Panc1 (cell line): ENCODE results near the gene AFG1L. TPM values are rescaled to one million over a fixed set of nuclear protein-coding genes. Genes with fewer than 3 reads are reported as not detected.

Source experiments
- ATAC-seq: fragments of 200-7000 bp; cut with Tn5 transposase; 2 replicates; pipeline ENCODE4 v1.9.1; 2020; ENCODE audit warnings: mild to moderate bottlenecking, moderate library complexity
- BruUV-seq: library from RNA; stranded (reverse); fragments of 400-500 nt; replicated peaks from 2 replicates; lab custom pipeline; 2021; lab: Mats Ljungman, UMichigan
- CTCF ChIA-PET: fragments of 300-600 bp; sonication (Branson Sonifier 250); formaldehyde crosslinking; loops from one replicate; lab custom pipeline; 2022; ENCODE audit warnings: antibody characterized with exemption; lab: Charles Lee
- POLR2A ChIA-PET: fragments of 300-600 bp; sonication (Branson Sonifier 250); formaldehyde crosslinking; loops from one replicate; lab custom pipeline; 2022; ENCODE audit warnings: antibody characterized with exemption; lab: Charles Lee
- DNase-seq: peaks from one replicate; pipeline ENCODE4 v3.0.0-alpha.2; 2010; ENCODE audit warnings: low read depth, low spot score
- H3K27ac ChIP-seq: 2 replicates; pipeline ENCODE4 v1.5.1; 2011; ENCODE audit warnings: mild to moderate bottlenecking, low read length, inconsistent platforms
- H3K27me3 ChIP-seq: fragments of 200-500 bp; sonication (Bioruptor generic); 2 replicates; pipeline ENCODE4 v1.6.0; 2014; ENCODE audit warnings: low read length, inconsistent platforms; ENCODE audit not compliant: control insufficient read depth, insufficient read depth
- H3K36me3 ChIP-seq: fragments of 200-500 bp; sonication (Bioruptor generic); 2 replicates; pipeline ENCODE4 v1.5.1; 2014; ENCODE audit warnings: inconsistent platforms, mild to moderate bottlenecking, low read length, moderate library complexity; ENCODE audit not compliant: control insufficient read depth, insufficient read depth
- H3K4me1 ChIP-seq: 2 replicates; pipeline ENCODE4 v1.5.1; 2011; ENCODE audit warnings: inconsistent platforms, mild to moderate bottlenecking, low read length, moderate library complexity; ENCODE audit not compliant: control insufficient read depth, insufficient read depth
- H3K4me3 ChIP-seq, 2 experiments: 2 replicates each; pipeline ENCODE4 v1.5.1; 2011 to 2012; ENCODE audit warnings: low read depth in 2 of 2, low read length in 2 of 2, mild to moderate bottlenecking in 2 of 2, inconsistent platforms in 1 of 2, moderate library complexity in 1 of 2
- H3K9me3 ChIP-seq: fragments of 200-500 bp; sonication (Bioruptor generic); 2 replicates; pipeline ENCODE4 v1.5.1; 2014; ENCODE audit warnings: low read depth, mild to moderate bottlenecking, inconsistent platforms, low read length, moderate library complexity; ENCODE audit not compliant: control insufficient read depth, insufficient read depth
- POLR2AphosphoS5 ChIP-seq: IDR thresholded peaks from 2 replicates; pipeline ENCODE4 v1.6.1; 2012; ENCODE audit warnings: mild to moderate bottlenecking, low read depth, low read length, moderate library complexity
- SIN3A ChIP-seq: IDR thresholded peaks from 2 replicates; pipeline ENCODE4 v1.6.1; 2012; ENCODE audit warnings: low read depth, mild to moderate bottlenecking, low read length, moderate library complexity, borderline replicate concordance; ENCODE audit not compliant: insufficient read depth
- TCF7L2 ChIP-seq: IDR thresholded peaks from 2 replicates; pipeline ENCODE4 v1.6.1; 2011; ENCODE audit warnings: mild to moderate bottlenecking, low read depth, low read length, inconsistent platforms
- in situ Hi-C: cut with HindIII; loops from 2 replicates; pipeline ENCODE4 v1.10.0; 2016; ENCODE audit warnings: low sequenced_read_pairs, low pct_unique_long_range_greater_than_20kb
- intact Hi-C: fragments of 100-400 bp; cut with micrococcal nuclease; formaldehyde crosslinking; loops from one replicate; pipeline ENCODE4 v1.10.0; 2022; ENCODE audit not compliant: unreplicated experiment
- total RNA-seq: library from RNA; stranded (reverse); gene quantifications from one replicate; pipeline ENCODE4 v1.2.1, GENCODE V29; 2021; ENCODE audit not compliant: unreplicated experiment
- TF ChIP-seq, protein P1 (sequence below), 2 experiments: IDR thresholded peaks; 2 replicates each; pipeline ENCODE4 v1.6.1; 2011 to 2012; ENCODE audit warnings: low read depth in 2 of 2, control low read depth in 1 of 2, low read length in 1 of 2, mild to moderate bottlenecking in 1 of 2, moderate library complexity in 1 of 2; ENCODE audit not compliant: insufficient read depth in 1 of 2
- TF ChIP-seq, protein P2 (sequence below): fragments of 450-650 bp; IDR thresholded peaks from 2 replicates; pipeline ENCODE4 v1.5.1; 2017; ENCODE audit warnings: mild to moderate bottlenecking

Gene AFG1L
- total RNA-seq, 1 experiment from 2014 or later = 12.4 TPM

GRCh38 chr6:108254433-108255410 lies 40.1 kb upstream of the AFG1L start:
- ChIA-PET CTCF (no interaction called here), POLR2A (no interaction called here)
- H3K27ac ChIP-seq = no peak overlapping the region
- BruUV-seq = no TSS peak
- no peak for DNase-seq
- intact Hi-C loops (no loop called here), in situ Hi-C loops (no loop called here)
- TF ChIP-seq SIN3A (no peak), POLR2AphosphoS5 (no peak)
- ATAC-seq = no peak
- no peaks in the 10 kb centered on the region for H3K9me3 ChIP-seq
- H3K4me1 ChIP-seq = no peaks in the 10 kb centered on the region; the same call in 1 of the 2 replicates
- peaks cover 6% of the 10 kb centered on the region; the same call in 1 of the 2 replicates for H3K36me3 ChIP-seq
- H3K4me3 ChIP-seq = no peak overlapping the region
- no peaks in the 10 kb centered on the region for H3K27me3 ChIP-seq

- BruUV-seq = no TSS peak
- CTCF ChIA-PET = interaction anchor here (0.6 to 1.4 kb wide), 2 partner anchors 232 to 234 kb away, joined by 3 to 6 read pairs; no protein-coding TSS in a partner anchor
- peak overlapping the region; percentile 88 to 99 for H3K4me3 ChIP-seq
- no peak for DNase-seq
- peak; percentile 15 for ATAC-seq
- TF ChIP-seq, protein P1, sequence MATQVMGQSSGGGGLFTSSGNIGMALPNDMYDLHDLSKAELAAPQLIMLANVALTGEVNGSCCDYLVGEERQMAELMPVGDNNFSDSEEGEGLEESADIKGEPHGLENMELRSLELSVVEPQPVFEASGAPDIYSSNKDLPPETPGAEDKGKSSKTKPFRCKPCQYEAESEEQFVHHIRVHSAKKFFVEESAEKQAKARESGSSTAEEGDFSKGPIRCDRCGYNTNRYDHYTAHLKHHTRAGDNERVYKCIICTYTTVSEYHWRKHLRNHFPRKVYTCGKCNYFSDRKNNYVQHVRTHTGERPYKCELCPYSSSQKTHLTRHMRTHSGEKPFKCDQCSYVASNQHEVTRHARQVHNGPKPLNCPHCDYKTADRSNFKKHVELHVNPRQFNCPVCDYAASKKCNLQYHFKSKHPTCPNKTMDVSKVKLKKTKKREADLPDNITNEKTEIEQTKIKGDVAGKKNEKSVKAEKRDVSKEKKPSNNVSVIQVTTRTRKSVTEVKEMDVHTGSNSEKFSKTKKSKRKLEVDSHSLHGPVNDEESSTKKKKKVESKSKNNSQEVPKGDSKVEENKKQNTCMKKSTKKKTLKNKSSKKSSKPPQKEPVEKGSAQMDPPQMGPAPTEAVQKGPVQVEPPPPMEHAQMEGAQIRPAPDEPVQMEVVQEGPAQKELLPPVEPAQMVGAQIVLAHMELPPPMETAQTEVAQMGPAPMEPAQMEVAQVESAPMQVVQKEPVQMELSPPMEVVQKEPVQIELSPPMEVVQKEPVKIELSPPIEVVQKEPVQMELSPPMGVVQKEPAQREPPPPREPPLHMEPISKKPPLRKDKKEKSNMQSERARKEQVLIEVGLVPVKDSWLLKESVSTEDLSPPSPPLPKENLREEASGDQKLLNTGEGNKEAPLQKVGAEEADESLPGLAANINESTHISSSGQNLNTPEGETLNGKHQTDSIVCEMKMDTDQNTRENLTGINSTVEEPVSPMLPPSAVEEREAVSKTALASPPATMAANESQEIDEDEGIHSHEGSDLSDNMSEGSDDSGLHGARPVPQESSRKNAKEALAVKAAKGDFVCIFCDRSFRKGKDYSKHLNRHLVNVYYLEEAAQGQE (IDR thresholded peaks at IDR 0.05; ENCODE audit: insufficient read depth in 1 of 2, low read depth in 2 of 2, low read length in 1 of 2) = no peak
- TF ChIP-seq POLR2AphosphoS5 (no peak), SIN3A (no peak; the same call in 1 of the 2 replicates), TCF7L2 (no peak)
- TF ChIP-seq, protein P2, sequence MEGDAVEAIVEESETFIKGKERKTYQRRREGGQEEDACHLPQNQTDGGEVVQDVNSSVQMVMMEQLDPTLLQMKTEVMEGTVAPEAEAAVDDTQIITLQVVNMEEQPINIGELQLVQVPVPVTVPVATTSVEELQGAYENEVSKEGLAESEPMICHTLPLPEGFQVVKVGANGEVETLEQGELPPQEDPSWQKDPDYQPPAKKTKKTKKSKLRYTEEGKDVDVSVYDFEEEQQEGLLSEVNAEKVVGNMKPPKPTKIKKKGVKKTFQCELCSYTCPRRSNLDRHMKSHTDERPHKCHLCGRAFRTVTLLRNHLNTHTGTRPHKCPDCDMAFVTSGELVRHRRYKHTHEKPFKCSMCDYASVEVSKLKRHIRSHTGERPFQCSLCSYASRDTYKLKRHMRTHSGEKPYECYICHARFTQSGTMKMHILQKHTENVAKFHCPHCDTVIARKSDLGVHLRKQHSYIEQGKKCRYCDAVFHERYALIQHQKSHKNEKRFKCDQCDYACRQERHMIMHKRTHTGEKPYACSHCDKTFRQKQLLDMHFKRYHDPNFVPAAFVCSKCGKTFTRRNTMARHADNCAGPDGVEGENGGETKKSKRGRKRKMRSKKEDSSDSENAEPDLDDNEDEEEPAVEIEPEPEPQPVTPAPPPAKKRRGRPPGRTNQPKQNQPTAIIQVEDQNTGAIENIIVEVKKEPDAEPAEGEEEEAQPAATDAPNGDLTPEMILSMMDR = no peak
- intact Hi-C loops = no loop called here
- in situ Hi-C loops = no loop called here
- H3K27ac ChIP-seq = peak overlapping the region; percentile 86
- peaks cover 6% of the 10 kb centered on the region for H3K36me3 ChIP-seq
- no peaks in the 10 kb centered on the region for H3K27me3 ChIP-seq
- H3K4me1 ChIP-seq = no peaks in the 10 kb centered on the region; the same call in 1 of the 2 replicates
- no peaks in the 10 kb centered on the region for H3K9me3 ChIP-seq
- POLR2A ChIA-PET = interaction anchor here (0.7 to 1.4 kb wide), 2 partner anchors 34 to 155 kb away, joined by 3 to 5 read pairs; no protein-coding TSS in a partner anchor
Measured at GRCh38 chr6:108260126-108260808, 34.6 kb upstream of the AFG1L start.
